SU-DHL-6 (cell line): Measurements from ENCODE around the gene PPIL4.

ENCODE experiments used
- H2AFZ ChIP-seq: fragments of 200-600 bp; sonication (generic); 2 replicates; pipeline ENCODE4 v1.6.1; 2014; ENCODE audit warnings: low read depth, mild to moderate bottlenecking, moderate library complexity, mixed read lengths, antibody characterized with exemption, low read length; ENCODE audit not compliant: severe bottlenecking
- H3F3A ChIP-seq: fragments of 200-600 bp; shearing (Covaris generic); 2 replicates; pipeline ENCODE4 v1.6.0; 2016; ENCODE audit warnings: antibody characterized with exemption, mild to moderate bottlenecking; ENCODE audit not compliant: insufficient read depth
- H3K27ac ChIP-seq: fragments of 200-600 bp; sonication (generic); 2 replicates; pipeline ENCODE4 v1.5.1; 2016; ENCODE audit warnings: low read depth, mild to moderate bottlenecking, low read length, moderate library complexity, mixed read lengths
- H3K27me3 ChIP-seq: fragments of 200-600 bp; sonication (generic), shearing (Covaris generic); 2 replicates; pipeline ENCODE4 v1.6.0; 2014; ENCODE audit warnings: mild to moderate bottlenecking, low read length
- H3K36me3 ChIP-seq: fragments of 200-600 bp; sonication (generic); 2 replicates; pipeline ENCODE4 v1.6.1; 2014; ENCODE audit warnings: mild to moderate bottlenecking, low read length, mixed read lengths
- H3K4me2 ChIP-seq: fragments of 300-600, 200-600 bp; shearing (Covaris generic), sonication (generic); 2 replicates; pipeline ENCODE4 v1.6.0; 2014; ENCODE audit warnings: low read length, low read depth, mild to moderate bottlenecking; ENCODE audit not compliant: poor library complexity, severe bottlenecking
- H3K4me3 ChIP-seq: fragments of 200-600 bp; sonication (generic); 2 replicates; pipeline ENCODE4 v1.5.1; 2014; ENCODE audit warnings: antibody characterized with exemption, low read length, mild to moderate bottlenecking, mixed read lengths; ENCODE audit not compliant: insufficient read depth, poor library complexity, severe bottlenecking
- H3K79me2 ChIP-seq: fragments of 200-600 bp; sonication (generic); 2 replicates; pipeline ENCODE4 v1.6.1; 2014; ENCODE audit warnings: mild to moderate bottlenecking, low read length, moderate library complexity; ENCODE audit not compliant: insufficient read depth
- H3K9ac ChIP-seq: fragments of 200-600 bp; sonication (generic); 2 replicates; pipeline ENCODE4 v1.7.0; 2014; ENCODE audit warnings: mild to moderate bottlenecking, low read length
- H3K9me2 ChIP-seq: fragments of 200-600 bp; sonication (generic); replicated peaks from 2 replicates; pipeline ENCODE4 v1.6.1; 2014; ENCODE audit warnings: low read length; ENCODE audit not compliant: insufficient read depth
- H3K9me3 ChIP-seq: fragments of 200-600 bp; sonication (generic); 2 replicates; pipeline ENCODE4 v1.6.1; 2014; ENCODE audit warnings: low read length, mixed read lengths; ENCODE audit not compliant: insufficient read depth
- H4K20me1 ChIP-seq: fragments of 200-600 bp; sonication (generic); 2 replicates; pipeline ENCODE4 v1.6.1; 2014; ENCODE audit warnings: low read depth, mild to moderate bottlenecking, antibody characterized with exemption, low read length, moderate library complexity, mixed read lengths
- EZH2phosphoT487 ChIP-seq: fragments of 200-600 bp; sonication (generic), shearing (Covaris generic); conservative IDR thresholded peaks from 2 replicates; pipeline ENCODE4 v1.6.1; 2018; ENCODE audit warnings: mild to moderate bottlenecking, antibody characterized with exemption, low read length, moderate library complexity, mixed read lengths
- TF ChIP-seq, protein P1 (sequence below): fragments of 200-600 bp; sonication (generic); IDR thresholded peaks from one replicate; pipeline ENCODE4 v1.5.1; 2017; ENCODE audit warnings: antibody characterized with exemption, mild to moderate bottlenecking, low read length, moderate library complexity; ENCODE audit not compliant: insufficient read depth, poor library complexity, severe bottlenecking

PPIL4 gene

DNA sequence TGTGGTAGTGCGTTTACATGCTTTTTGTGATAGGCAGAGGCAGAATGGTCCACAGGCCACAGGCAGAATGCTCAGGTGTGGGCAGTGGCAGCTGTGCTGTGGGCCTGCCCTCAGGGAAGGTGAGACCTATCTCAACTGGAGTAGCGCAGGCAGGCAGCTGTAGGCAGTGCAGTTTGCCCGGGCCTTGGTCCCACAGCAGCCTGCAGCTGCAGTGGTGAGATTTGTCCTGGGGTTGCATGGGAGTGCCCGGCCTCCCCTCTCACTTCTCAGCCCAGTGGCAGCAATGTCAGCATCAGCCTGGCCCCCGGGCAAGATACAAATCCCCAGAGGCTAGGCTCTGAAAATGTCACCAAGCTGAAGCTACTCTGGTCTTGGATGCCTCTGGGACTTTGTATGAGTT, 6.1 kb upstream of the PPIL4 start:
- no peaks in the 10 kb centered on the region for H3K36me3 ChIP-seq
- no peaks in the 10 kb centered on the region for H3K27me3 ChIP-seq
- TF ChIP-seq, protein P1, sequence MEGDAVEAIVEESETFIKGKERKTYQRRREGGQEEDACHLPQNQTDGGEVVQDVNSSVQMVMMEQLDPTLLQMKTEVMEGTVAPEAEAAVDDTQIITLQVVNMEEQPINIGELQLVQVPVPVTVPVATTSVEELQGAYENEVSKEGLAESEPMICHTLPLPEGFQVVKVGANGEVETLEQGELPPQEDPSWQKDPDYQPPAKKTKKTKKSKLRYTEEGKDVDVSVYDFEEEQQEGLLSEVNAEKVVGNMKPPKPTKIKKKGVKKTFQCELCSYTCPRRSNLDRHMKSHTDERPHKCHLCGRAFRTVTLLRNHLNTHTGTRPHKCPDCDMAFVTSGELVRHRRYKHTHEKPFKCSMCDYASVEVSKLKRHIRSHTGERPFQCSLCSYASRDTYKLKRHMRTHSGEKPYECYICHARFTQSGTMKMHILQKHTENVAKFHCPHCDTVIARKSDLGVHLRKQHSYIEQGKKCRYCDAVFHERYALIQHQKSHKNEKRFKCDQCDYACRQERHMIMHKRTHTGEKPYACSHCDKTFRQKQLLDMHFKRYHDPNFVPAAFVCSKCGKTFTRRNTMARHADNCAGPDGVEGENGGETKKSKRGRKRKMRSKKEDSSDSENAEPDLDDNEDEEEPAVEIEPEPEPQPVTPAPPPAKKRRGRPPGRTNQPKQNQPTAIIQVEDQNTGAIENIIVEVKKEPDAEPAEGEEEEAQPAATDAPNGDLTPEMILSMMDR = no peak
- no peak for TF ChIP-seq EZH2phosphoT487
- no peaks in the 10 kb centered on the region for H3K9me3 ChIP-seq
- no peak overlapping the region for H2AFZ ChIP-seq
- H4K20me1 ChIP-seq = no peaks in the 10 kb centered on the region
- H3K9me2 ChIP-seq = no peaks in the 10 kb centered on the region
- H3K4me2 ChIP-seq = no peak overlapping the region
- no peaks in the 10 kb centered on the region for H3K79me2 ChIP-seq
- no peak overlapping the region for H3K27ac ChIP-seq
- H3K4me3 ChIP-seq = no peak overlapping the region
- no peak overlapping the region for H3K9ac ChIP-seq
- H3F3A ChIP-seq = no peaks in the 10 kb centered on the region

DNA sequence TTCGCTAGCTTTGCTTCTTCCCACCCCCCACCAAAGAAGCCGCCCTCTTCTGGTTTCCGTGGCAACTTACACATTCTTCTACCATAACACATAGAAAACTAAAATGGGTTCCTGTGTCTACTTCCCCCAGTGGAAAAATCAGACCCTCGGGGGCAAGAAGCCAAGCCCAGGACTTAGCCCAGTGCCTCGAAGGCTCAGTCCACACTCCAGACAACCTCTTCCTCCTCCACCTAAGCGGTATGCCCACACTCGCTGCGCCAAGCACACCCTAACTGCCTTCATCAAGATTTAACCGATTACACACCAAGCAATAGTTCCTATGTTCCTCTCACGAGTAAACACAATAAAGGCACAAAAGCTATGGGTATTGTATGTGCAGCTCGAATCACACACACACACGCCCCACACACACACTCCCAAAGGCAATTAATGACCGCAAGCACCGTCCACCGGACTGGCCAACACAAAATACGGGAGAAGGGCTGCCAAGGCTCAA, 537 bp downstream of the PPIL4 start:
- Histone ChIP-seq H3K79me2 (peaks cover 45% of the 10 kb centered on the region), H2AFZ (peak overlapping the region; percentile 73), H3K9me2 (no peaks in the 10 kb centered on the region), H3K27ac (peak overlapping the region; percentile 93), H3K27me3 (no peaks in the 10 kb centered on the region), H3K36me3 (peaks cover 7% of the 10 kb centered on the region; the same call in 1 of the 2 replicates), H3K9me3 (no peaks in the 10 kb centered on the region), H3K9ac (peak overlapping the region; percentile 86), H3K4me3 (peak overlapping the region; percentile 83), H3K4me2 (peak overlapping the region; percentile 80), H3F3A (peaks cover 12% of the 10 kb centered on the region), H4K20me1 (peaks cover 3% of the 10 kb centered on the region; the same call in 1 of the 2 replicates)
- TF ChIP-seq, protein P1 = no peak
- no peak for TF ChIP-seq EZH2phosphoT487

DNA sequence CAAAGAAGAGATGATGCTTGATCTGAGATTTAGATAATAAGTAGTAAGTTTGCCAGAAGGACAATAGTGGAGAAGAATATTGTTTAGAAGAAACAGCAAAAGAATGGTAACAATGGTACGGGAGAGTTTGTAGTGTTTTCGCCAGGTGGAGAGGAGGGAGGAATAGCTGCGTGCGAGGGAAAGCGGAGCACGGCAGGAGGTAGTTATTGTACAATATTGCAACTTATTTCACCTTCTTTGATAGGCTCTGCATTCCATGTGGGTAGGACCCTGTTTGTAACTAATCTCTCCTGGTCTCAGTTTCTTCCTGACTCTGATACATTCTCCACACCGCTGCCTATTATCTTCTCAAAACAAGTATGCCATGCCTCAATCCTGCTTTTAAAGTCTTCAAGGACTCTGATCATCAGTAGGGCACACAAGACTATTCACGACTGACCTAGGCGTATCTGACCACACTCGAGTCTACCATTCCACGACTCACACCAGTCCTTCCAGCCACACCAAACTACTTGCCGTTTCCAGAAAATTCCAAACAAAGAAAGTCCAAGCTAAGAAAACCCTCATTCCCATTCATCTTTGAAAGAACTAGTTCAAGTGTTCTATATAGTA, 1.1 kb downstream of the PPIL4 start:
- Histone ChIP-seq H3K4me2 (peak overlapping the region; percentile 80), H3K9me3 (no peaks in the 10 kb centered on the region), H3F3A (peaks cover 12% of the 10 kb centered on the region), H3K9ac (peak overlapping the region; percentile 86), H3K4me3 (peak overlapping the region; percentile 83), H3K27ac (no peak overlapping the region), H4K20me1 (peaks cover 3% of the 10 kb centered on the region; the same call in 1 of the 2 replicates), H3K36me3 (peaks cover 7% of the 10 kb centered on the region; the same call in 1 of the 2 replicates), H3K79me2 (peaks cover 45% of the 10 kb centered on the region), H2AFZ (no peak overlapping the region), H3K27me3 (no peaks in the 10 kb centered on the region), H3K9me2 (no peaks in the 10 kb centered on the region)
- TF ChIP-seq EZH2phosphoT487 = no peak
- TF ChIP-seq, protein P1 = no peak
